H1 (cell line): ENCODE results near the gene UGT1A6.

Experiments
- BCL11A ChIP-seq, 2 experiments: IDR thresholded peaks; one replicate each; pipeline ENCODE4 v1.6.1; 2011; ENCODE audit warnings: low read depth in 2 of 2, low read length in 2 of 2, mild to moderate bottlenecking in 2 of 2
- CTCF ChIP-seq, 3 experiments: IDR thresholded peaks; 1 replicate in 2 of 3; 2 replicates in 1 of 3; pipeline versions ENCODE4 v1.5.1 to v1.6.1; 2011; ENCODE audit warnings: low read length in 3 of 3, mild to moderate bottlenecking in 3 of 3, inconsistent platforms in 2 of 3, low read depth in 1 of 3, moderate library complexity in 1 of 3; ENCODE audit not compliant: insufficient read depth in 1 of 3; ENCODE audit errors: control extremely low read depth in 1 of 3
- EGR1 ChIP-seq: IDR thresholded peaks from 2 replicates; pipeline ENCODE4 v1.6.1; 2011; ENCODE audit warnings: low read depth, low read length, borderline replicate concordance
- EP300 ChIP-seq, 2 experiments: IDR thresholded peaks; 1 replicate in 1 of 2; 2 replicates in 1 of 2; pipeline ENCODE4 v1.6.1; 2011 to 2012; ENCODE audit warnings: low read depth in 2 of 2, low read length in 2 of 2, mild to moderate bottlenecking in 2 of 2, borderline replicate concordance in 1 of 2, inconsistent platforms in 1 of 2, moderate library complexity in 1 of 2
- GABPA ChIP-seq: IDR thresholded peaks from 2 replicates; pipeline ENCODE4 v1.6.1; 2011; ENCODE audit warnings: mild to moderate bottlenecking, low read length, moderate library complexity, borderline replicate concordance; ENCODE audit not compliant: insufficient read depth
- NRF1 ChIP-seq: IDR thresholded peaks from 2 replicates; pipeline ENCODE4 v1.6.1; 2011; ENCODE audit warnings: mild to moderate bottlenecking, low read depth, low read length, improper control_type of control experiment
- POLR2AphosphoS5 ChIP-seq: IDR thresholded peaks from 2 replicates; pipeline ENCODE4 v1.6.1; 2011; ENCODE audit warnings: low read depth, low read length
- RFX5 ChIP-seq: IDR thresholded peaks from 2 replicates; pipeline ENCODE4 v1.6.1; 2011; ENCODE audit warnings: low read depth, low read length, improper control_type of control experiment, borderline replicate concordance

- TF ChIP-seq BCL11A (IDR thresholded peaks at IDR 0.05; ENCODE audit: low read depth in 2 of 2, low read length in 2 of 2) (no peak), EP300 (IDR thresholded peaks at IDR 0.05; ENCODE audit: borderline replicate concordance in 1 of 2, low read depth in 2 of 2, low read length in 2 of 2) (no peak), GABPA (no peak), EGR1 (no peak), POLR2AphosphoS5 (no peak), RFX5 (no peak), CTCF (IDR thresholded peaks at IDR 0.05; ENCODE audit: control extremely low read depth in 1 of 3, insufficient read depth in 1 of 3, low read depth in 1 of 3, low read length in 3 of 3) (no peak), NRF1 (no peak)
Observed at GRCh38 chr2:233754872-233755611, 62.4 kb downstream of the UGT1A6 start.
